PFSK-1 (cell line): ENCODE measurements around the gene COPA.
A peak's percentile ranks its signal among the peaks of the same experiment; 100 is the strongest.

Experiments used
- POLR2AphosphoS5 ChIP-seq: IDR thresholded peaks from 2 replicates; pipeline ENCODE4 v1.6.1; 2012; ENCODE audit warnings: low read depth, mild to moderate bottlenecking, control low read depth, low read length, moderate library complexity
- SIN3A ChIP-seq: IDR thresholded peaks from 2 replicates; pipeline ENCODE4 v1.6.1; 2012; ENCODE audit warnings: mild to moderate bottlenecking, low read length, moderate library complexity, borderline replicate concordance; ENCODE audit not compliant: insufficient read depth
- TAF1 ChIP-seq: IDR thresholded peaks from 2 replicates; pipeline ENCODE4 v1.6.1; 2012; ENCODE audit warnings: low read length, control low read depth, borderline replicate concordance; ENCODE audit not compliant: insufficient read depth
- TF ChIP-seq, protein P1 (sequence below), 2 experiments: IDR thresholded peaks; 2 replicates each; pipeline versions ENCODE4 v1.6.1 to v1.8.0; 2011 to 2012; ENCODE audit warnings: low read depth in 2 of 2, low read length in 2 of 2, control low read depth in 1 of 2, inconsistent platforms in 1 of 2, mild to moderate bottlenecking in 1 of 2, moderate library complexity in 1 of 2; ENCODE audit not compliant: insufficient read depth in 1 of 2

GRCh38 chr1:160261893-160262794 lies 80.9 kb downstream of the COPA start, which contains the start of gene DCAF8:
- TF ChIP-seq POLR2AphosphoS5 = peak; percentile 97
- peak; percentile 96 for TF ChIP-seq TAF1
- TF ChIP-seq SIN3A = no peak
- TF ChIP-seq, protein P1, sequence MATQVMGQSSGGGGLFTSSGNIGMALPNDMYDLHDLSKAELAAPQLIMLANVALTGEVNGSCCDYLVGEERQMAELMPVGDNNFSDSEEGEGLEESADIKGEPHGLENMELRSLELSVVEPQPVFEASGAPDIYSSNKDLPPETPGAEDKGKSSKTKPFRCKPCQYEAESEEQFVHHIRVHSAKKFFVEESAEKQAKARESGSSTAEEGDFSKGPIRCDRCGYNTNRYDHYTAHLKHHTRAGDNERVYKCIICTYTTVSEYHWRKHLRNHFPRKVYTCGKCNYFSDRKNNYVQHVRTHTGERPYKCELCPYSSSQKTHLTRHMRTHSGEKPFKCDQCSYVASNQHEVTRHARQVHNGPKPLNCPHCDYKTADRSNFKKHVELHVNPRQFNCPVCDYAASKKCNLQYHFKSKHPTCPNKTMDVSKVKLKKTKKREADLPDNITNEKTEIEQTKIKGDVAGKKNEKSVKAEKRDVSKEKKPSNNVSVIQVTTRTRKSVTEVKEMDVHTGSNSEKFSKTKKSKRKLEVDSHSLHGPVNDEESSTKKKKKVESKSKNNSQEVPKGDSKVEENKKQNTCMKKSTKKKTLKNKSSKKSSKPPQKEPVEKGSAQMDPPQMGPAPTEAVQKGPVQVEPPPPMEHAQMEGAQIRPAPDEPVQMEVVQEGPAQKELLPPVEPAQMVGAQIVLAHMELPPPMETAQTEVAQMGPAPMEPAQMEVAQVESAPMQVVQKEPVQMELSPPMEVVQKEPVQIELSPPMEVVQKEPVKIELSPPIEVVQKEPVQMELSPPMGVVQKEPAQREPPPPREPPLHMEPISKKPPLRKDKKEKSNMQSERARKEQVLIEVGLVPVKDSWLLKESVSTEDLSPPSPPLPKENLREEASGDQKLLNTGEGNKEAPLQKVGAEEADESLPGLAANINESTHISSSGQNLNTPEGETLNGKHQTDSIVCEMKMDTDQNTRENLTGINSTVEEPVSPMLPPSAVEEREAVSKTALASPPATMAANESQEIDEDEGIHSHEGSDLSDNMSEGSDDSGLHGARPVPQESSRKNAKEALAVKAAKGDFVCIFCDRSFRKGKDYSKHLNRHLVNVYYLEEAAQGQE (IDR thresholded peaks at IDR 0.05; ENCODE audit: insufficient read depth in 1 of 2, low read depth in 2 of 2, low read length in 2 of 2) = peak; percentile 60 to 66; a peak in 3 of 4 replicates
